CD14-positive monocyte (primary cell): ENCODE measurements around the gene JMJD7. TPM values are rescaled to one million over a fixed set of nuclear protein-coding genes. Genes with fewer than 3 reads are reported as not detected.

Experiments used
- DNase-seq, 3 donors: peaks; one replicate each; pipeline ENCODE4 v3.0.0-alpha.2; 2011 to 2022
- H2AFZ ChIP-seq: 2 replicates; pipeline ENCODE4 v1.6.0; 2012; ENCODE audit warnings: mild to moderate bottlenecking, low read depth, low read length, inconsistent platforms; ENCODE audit not compliant: insufficient read depth, poor library complexity, severe bottlenecking
- H3K27ac ChIP-seq, 2 donors: 1 replicate in 1 of 2; 2 replicates in 1 of 2; pipeline ENCODE4 v1.5.1; 2012 to 2013; ENCODE audit warnings: low read length in 2 of 2, control low read depth in 1 of 2, inconsistent platforms in 1 of 2, low read depth in 1 of 2, mild to moderate bottlenecking in 1 of 2
- H3K27me3 ChIP-seq, 2 donors: one replicate each; pipeline versions ENCODE4 v1.6.0 to v1.6.1; 2011 to 2013; ENCODE audit warnings: low read length in 2 of 2; ENCODE audit not compliant: control insufficient read depth in 2 of 2, insufficient read depth in 2 of 2
- H3K36me3 ChIP-seq, 2 donors: replicated peaks in 1 of 2; 1 replicate in 1 of 2; 2 replicates in 1 of 2; pipeline versions ENCODE4 v1.5.1 to v1.6.1; 2012 to 2013; ENCODE audit warnings: low read length in 2 of 2, control low read depth in 1 of 2, inconsistent platforms in 1 of 2, mild to moderate bottlenecking in 1 of 2; ENCODE audit not compliant: insufficient read depth in 2 of 2, control insufficient read depth in 1 of 2
- H3K4me1 ChIP-seq, 2 donors: 1 replicate in 1 of 2; 2 replicates in 1 of 2; pipeline versions ENCODE4 v1.5.1 to v1.6.1; 2012 to 2013; ENCODE audit warnings: low read length in 2 of 2, control low read depth in 1 of 2, inconsistent platforms in 1 of 2, mild to moderate bottlenecking in 1 of 2, moderate library complexity in 1 of 2; ENCODE audit not compliant: insufficient read depth in 2 of 2, control insufficient read depth in 1 of 2
- H3K4me2 ChIP-seq: replicated peaks from 2 replicates; pipeline ENCODE3; 2012; ENCODE audit warnings: low read length, moderate library complexity, mild to moderate bottlenecking; ENCODE audit not compliant: poor library complexity, severe bottlenecking; ENCODE audit errors: extremely low read depth
- H3K4me3 ChIP-seq, 3 experiments: fragments of 200-600 bp in 1 of 3; sonication (generic) in 1 of 3; replicated peaks in 1 of 3; 1 replicate in 2 of 3; 2 replicates in 1 of 3; pipeline ENCODE4 v1.5.1; 2011 to 2013; ENCODE audit warnings: low read length in 3 of 3, mild to moderate bottlenecking in 3 of 3, control low read depth in 2 of 3, low read depth in 2 of 3, inconsistent platforms in 1 of 3, moderate library complexity in 1 of 3
- H3K79me2 ChIP-seq: 2 replicates; pipeline ENCODE4 v1.6.0; 2012; ENCODE audit warnings: mild to moderate bottlenecking, control low read depth, inconsistent platforms, low read length, moderate library complexity; ENCODE audit not compliant: insufficient read depth
- H3K9ac ChIP-seq: 2 replicates; pipeline ENCODE4 v1.6.0; 2017; ENCODE audit warnings: low read length, mild to moderate bottlenecking; ENCODE audit not compliant: insufficient read depth, poor library complexity, severe bottlenecking
- H3K9me3 ChIP-seq, 2 donors: replicated peaks in 1 of 2; 1 replicate in 1 of 2; 2 replicates in 1 of 2; pipeline versions ENCODE4 v1.5.1 to v1.6.1; 2012 to 2013; ENCODE audit warnings: low read length in 2 of 2, control low read depth in 1 of 2; ENCODE audit not compliant: control insufficient read depth in 1 of 2, insufficient read depth in 1 of 2
- H4K20me1 ChIP-seq: 2 replicates; pipeline ENCODE4 v1.6.0; 2012; ENCODE audit warnings: mild to moderate bottlenecking, low read length, control low read depth, moderate library complexity; ENCODE audit not compliant: insufficient read depth
- H3K27ac Mint-ChIP-seq, 7 donors: one replicate each; pipeline ENCODE4 v1.8.0; 2020; ENCODE audit warnings: mild to moderate bottlenecking in 7 of 7, mixed read lengths in 7 of 7, moderate library complexity in 6 of 7, inconsistent platforms in 2 of 7
- H3K27me3 Mint-ChIP-seq, 3 donors: one replicate each; pipeline ENCODE4 v1.8.0; 2021 to 2022; ENCODE audit warnings: low read depth in 3 of 3, mild to moderate bottlenecking in 3 of 3, mixed read lengths in 3 of 3, moderate library complexity in 3 of 3, inconsistent platforms in 1 of 3
- H3K36me3 Mint-ChIP-seq, 2 donors: one replicate each; pipeline ENCODE4 v1.8.0; 2020; ENCODE audit warnings: mixed read lengths in 2 of 2, inconsistent platforms in 1 of 2, mild to moderate bottlenecking in 1 of 2
- H3K4me1 Mint-ChIP-seq: one replicate; pipeline ENCODE4 v1.8.0; 2020; ENCODE audit warnings: mild to moderate bottlenecking, mixed read lengths
- H3K4me3 Mint-ChIP-seq, 2 donors: one replicate each; pipeline ENCODE4 v1.8.0; 2020; ENCODE audit warnings: mild to moderate bottlenecking in 2 of 2, mixed read lengths in 2 of 2, moderate library complexity in 1 of 2
- H3K9me3 Mint-ChIP-seq, 7 donors: one replicate each; pipeline ENCODE4 v1.8.0; 2020 to 2022; ENCODE audit warnings: mixed read lengths in 7 of 7, mild to moderate bottlenecking in 6 of 7, moderate library complexity in 6 of 7, inconsistent platforms in 2 of 7
- CTCF ChIP-seq: fragments of 200-600 bp; IDR thresholded peaks from one replicate; pipeline ENCODE4 v1.8.0; 2022; ENCODE audit warnings: antibody characterized with exemption, mild to moderate bottlenecking
- WGBS: methylation state at CpG from one replicate; pipeline ENCODE4 v1.1.5; 2013; ENCODE audit warnings: missing lambda C conversion rate; ENCODE audit not compliant: insufficient coverage; 5-methylcytosine and 5-hydroxymethylcytosine counted together
- intact Hi-C, 2 donors: fragments of 100-400 bp; cut with micrococcal nuclease; formaldehyde crosslinking; loops; one replicate each; pipeline versions ENCODE4 v1.15.0 to v1.15.1; 2023
- polyA plus RNA-seq, 3 donors: library from polyadenylated mRNA; depleted of rRNA in 1 of 3; unstranded in 2 of 3; stranded (reverse) in 1 of 3; fragments of 300-500 nt in 2 of 3; fragments of >200 nt in 1 of 3; fragmentation: Illumina TruSeq in 2 of 3; gene quantifications; 1 replicate in 2 of 3; 2 replicates in 1 of 3; pipeline ENCODE4 v1.2.3, GENCODE V29; 2012 to 2021

JMJD7 gene
- polyA plus RNA-seq, 3 donors, result 11.3 to 18.8 (median 15.2) TPM

- no peaks in the 10 kb centered on the region for H4K20me1 ChIP-seq
- H3K9me3 Mint-ChIP-seq, result no peaks in the 10 kb centered on the region
- no peak overlapping the region for H2AFZ ChIP-seq
- H3K27me3 Mint-ChIP-seq, result peaks cover 0 to 4% (median 1%) of the 10 kb centered on the region in 3 donors
- intact Hi-C loops, result no loop called here
- no peaks in the 10 kb centered on the region for H3K79me2 ChIP-seq
- H3K36me3 ChIP-seq, result no peaks in the 10 kb centered on the region
- H3K9ac ChIP-seq, result no peak overlapping the region
- H3K4me3 Mint-ChIP-seq, result no peak overlapping the region
- H3K4me1 ChIP-seq, result peaks cover 3 to 9% of the 10 kb centered on the region in 2 donors
- H3K9me3 ChIP-seq, result no peaks in the 10 kb centered on the region
- no peak overlapping the region for H3K4me2 ChIP-seq
- no peak for DNase-seq
- no peak overlapping the region for H3K27ac Mint-ChIP-seq
- no peak overlapping the region for H3K27ac ChIP-seq
- TF ChIP-seq CTCF, result no peak
- H3K27me3 ChIP-seq, result no peaks in the 10 kb centered on the region
- WGBS, result 89% methylated on average over 15 of the region's 19 CpGs
- H3K4me1 Mint-ChIP-seq, result peaks cover 12% of the 10 kb centered on the region
- H3K36me3 Mint-ChIP-seq, result no peaks in the 10 kb centered on the region
- no peak overlapping the region for H3K4me3 ChIP-seq
Measured at GRCh38 chr15:41862515-41863116, 34.7 kb downstream of the JMJD7 start.

DNA sequence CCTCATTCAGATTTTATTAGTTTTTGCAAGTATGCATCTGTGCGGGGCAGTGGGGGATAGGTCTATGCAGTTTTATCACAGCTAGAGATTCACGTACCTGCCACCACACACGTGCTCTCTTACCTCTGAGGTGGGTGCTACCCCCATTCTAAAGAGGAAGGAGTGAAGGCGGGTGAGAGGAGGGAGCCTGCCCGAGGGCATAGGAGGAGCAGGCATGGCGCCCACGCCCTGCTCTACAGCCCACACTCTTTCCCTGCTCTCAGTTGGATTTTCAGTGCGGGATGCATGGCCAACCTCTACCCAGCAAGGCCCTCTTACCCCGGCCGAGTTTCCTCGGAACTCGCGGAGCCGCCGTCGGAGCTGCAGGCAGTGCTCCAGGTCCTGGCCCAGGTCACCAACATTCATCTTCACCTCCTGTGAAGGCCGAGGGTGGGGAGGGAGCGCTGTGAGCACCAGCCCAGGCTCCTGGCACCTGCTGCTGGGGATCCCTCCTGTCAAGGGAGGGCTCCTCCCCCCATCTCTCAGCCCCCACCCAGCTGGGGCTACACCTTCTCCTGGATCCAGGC lies 37.7 kb downstream of the JMJD7 start:
- no peaks in the 10 kb centered on the region for H3K79me2 ChIP-seq
- no peak overlapping the region for H3K4me2 ChIP-seq
- no peaks in the 10 kb centered on the region for H3K27me3 ChIP-seq
- no peaks in the 10 kb centered on the region for H4K20me1 ChIP-seq
- no peaks in the 10 kb centered on the region for H3K9me3 ChIP-seq
- no peaks in the 10 kb centered on the region for H3K4me1 ChIP-seq
- H2AFZ ChIP-seq, result no peak overlapping the region
- intact Hi-C loops, result no loop called here
- no peak overlapping the region for H3K4me3 ChIP-seq
- no peak overlapping the region for H3K9ac ChIP-seq
- H3K36me3 ChIP-seq, result no peaks in the 10 kb centered on the region
- no peak overlapping the region for H3K4me3 Mint-ChIP-seq
- DNase-seq, result no peak
- H3K9me3 Mint-ChIP-seq, result no peaks in the 10 kb centered on the region
- H3K27me3 Mint-ChIP-seq, result peaks cover 0 to 5% (median 3%) of the 10 kb centered on the region in 3 donors
- peaks cover 3% of the 10 kb centered on the region for H3K4me1 Mint-ChIP-seq
- WGBS, result 100% methylated on average over 2 of the region's 18 CpGs
- H3K36me3 Mint-ChIP-seq, result no peaks in the 10 kb centered on the region
- no peak overlapping the region for H3K27ac ChIP-seq
- H3K27ac Mint-ChIP-seq, result no peak overlapping the region
- TF ChIP-seq CTCF, result no peak
